ENCODE results near the gene CCL20. TPM values are rescaled to one million over a fixed set of nuclear protein-coding genes. Genes with fewer than 3 reads are reported as not detected.
"Not testable (repeated sequence)": the region's sequence is repeated elsewhere in the genome, so short reads cannot be mapped to it uniquely, and the experiment has no call there.

CCL20 gene
- total and polyA plus RNA-seq, 5 donors, result not detected

DNA sequence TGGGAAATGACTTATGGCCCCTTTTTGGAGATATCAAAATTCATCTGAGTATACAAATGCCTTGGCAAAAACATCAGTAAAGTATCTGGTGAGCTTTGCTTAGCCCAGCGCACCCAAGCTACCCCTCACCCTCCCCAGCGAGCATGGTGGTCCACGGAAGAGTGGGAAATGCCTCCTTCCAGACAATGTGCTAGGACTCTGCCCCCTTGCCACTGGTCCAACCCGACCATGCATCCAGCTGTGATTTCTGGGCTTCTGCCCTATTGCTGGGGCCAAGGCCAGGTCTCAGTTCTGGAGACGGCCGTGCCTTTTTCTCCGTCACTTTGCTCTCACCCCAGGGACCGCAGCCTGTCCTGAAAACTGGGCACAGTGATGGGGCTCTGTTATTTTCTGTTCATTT is 31.8 kb upstream of the CCL20 start:
- DNase-seq, result peak in 1 of 3 donors; percentile 66
- no peak overlapping the region for H3K4me3 ChIP-seq (ENCODE audit: low read length)
- 64% methylated on average over 8 of the region's 8 CpGs for WGBS
- intact Hi-C loops (cut with DNase I), result no loop called here
- H3K4me1 ChIP-seq (ENCODE audit: control insufficient read depth, insufficient read depth, low read length), result no peaks in the 10 kb centered on the region
- peak; percentile 16 to 71 for ATAC-seq
- no peak overlapping the region for H3K27ac ChIP-seq (ENCODE audit: low read length)
- no peaks in the 10 kb centered on the region for H3K27me3 ChIP-seq (ENCODE audit: control insufficient read depth, insufficient read depth)
- no peaks in the 10 kb centered on the region for H3K9me3 ChIP-seq (ENCODE audit: control insufficient read depth, low read length)

DNA sequence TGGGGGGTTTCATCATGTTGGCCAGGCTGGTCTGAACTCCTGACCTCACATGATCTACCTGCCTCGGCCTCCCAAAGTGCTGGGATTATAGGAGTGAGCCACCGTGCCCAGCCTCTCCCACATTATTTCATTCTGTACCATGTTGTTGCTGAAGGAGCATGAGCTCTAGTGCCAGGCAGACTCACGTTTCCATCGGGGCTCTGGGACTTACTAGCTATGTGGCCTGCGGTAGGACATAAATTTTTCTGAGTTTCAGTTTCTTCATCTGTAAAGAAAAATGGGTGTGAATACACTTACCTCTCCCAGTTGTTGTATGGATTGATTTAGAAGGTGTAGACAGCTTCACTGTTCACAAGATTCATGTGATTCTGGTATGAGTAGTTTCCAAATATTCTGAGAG is 30.8 kb upstream of the CCL20 start:
- Histone ChIP-seq H3K27ac (ENCODE audit: low read length) (no peak overlapping the region), H3K4me1 (ENCODE audit: control insufficient read depth, insufficient read depth, low read length) (no peaks in the 10 kb centered on the region), H3K9me3 (ENCODE audit: control insufficient read depth, low read length) (no peaks in the 10 kb centered on the region), H3K4me3 (ENCODE audit: low read length) (no peak overlapping the region), H3K27me3 (ENCODE audit: control insufficient read depth, insufficient read depth) (no peaks in the 10 kb centered on the region)
- ATAC-seq (no peak), DNase-seq (no peak)
- intact Hi-C loops (cut with DNase I), result no loop called here
- WGBS, result 89% methylated on average over 5 of the region's 5 CpGs

DNA sequence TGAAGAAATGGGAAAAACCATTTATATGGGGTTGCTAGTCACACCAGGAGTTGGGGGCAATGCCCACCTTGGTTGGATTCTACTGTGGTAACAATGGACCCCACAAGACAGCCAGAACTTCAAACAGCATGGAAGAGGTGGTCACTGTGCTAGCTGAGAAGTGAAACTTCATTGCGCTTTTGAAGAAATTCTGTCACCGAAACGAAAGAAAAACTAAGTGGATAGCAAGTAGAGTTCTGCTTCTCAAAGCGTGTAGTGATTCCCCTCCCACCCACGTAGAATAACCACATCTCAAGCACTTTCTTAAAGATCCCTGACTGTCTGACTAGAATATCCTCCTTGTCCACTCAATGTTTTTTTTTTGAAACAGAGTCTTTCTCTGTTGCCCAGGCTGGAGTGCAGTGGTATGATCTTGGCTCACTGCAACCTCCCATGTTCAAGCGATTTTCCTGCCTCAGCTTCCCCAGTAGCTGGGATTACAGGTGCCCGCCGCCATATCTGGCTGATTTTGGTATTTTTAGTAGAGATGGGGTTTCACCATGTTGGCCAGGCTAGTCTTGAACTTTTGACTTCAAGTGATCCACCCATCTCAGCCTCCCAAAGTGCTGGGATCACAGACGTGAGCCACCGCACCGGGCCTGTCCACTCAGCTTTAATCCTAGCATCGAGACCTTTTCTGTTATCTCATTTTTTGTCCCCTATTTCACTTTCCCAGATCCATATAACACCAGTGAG is 30.1 kb upstream of the CCL20 start:
- Histone ChIP-seq H3K27me3 (ENCODE audit: control insufficient read depth, insufficient read depth) (no peaks in the 10 kb centered on the region), H3K4me1 (ENCODE audit: control insufficient read depth, insufficient read depth, low read length) (no peaks in the 10 kb centered on the region), H3K9me3 (ENCODE audit: control insufficient read depth, low read length) (no peaks in the 10 kb centered on the region), H3K4me3 (ENCODE audit: low read length) (no peak overlapping the region), H3K27ac (ENCODE audit: low read length) (no peak overlapping the region)
- intact Hi-C loops (cut with DNase I), result no loop called here
- no peak for ATAC-seq
- no peak for DNase-seq
- 82% methylated on average over 12 of the region's 12 CpGs for WGBS

DNA sequence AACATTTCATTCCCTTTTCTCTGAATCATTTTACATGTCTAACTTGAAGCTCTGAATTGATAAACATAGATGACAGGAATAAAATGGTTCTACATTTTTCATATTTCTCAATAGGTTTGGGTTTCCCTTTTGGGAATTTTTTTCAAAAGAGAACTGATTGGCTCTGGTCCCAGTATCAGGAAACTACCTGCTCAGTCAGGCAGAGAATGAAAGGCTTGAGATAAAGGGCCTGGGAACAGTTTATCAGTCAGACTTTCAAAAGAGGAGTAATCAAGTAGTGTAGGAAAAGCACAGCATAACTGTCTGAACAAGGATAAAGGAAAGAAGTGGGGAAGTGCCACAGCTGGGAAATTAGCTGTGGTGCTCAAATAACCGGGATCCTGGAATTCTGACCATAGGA is 28.3 kb upstream of the CCL20 start:
- ATAC-seq (no peak), DNase-seq (no peak)
- intact Hi-C loops (cut with DNase I), result no loop called here
- no peaks in the 10 kb centered on the region for H3K27me3 ChIP-seq (ENCODE audit: control insufficient read depth, insufficient read depth)
- no peaks in the 10 kb centered on the region for H3K4me1 ChIP-seq (ENCODE audit: control insufficient read depth, insufficient read depth, low read length)
- no peak overlapping the region for H3K27ac ChIP-seq (ENCODE audit: low read length)
- 30% methylated on average over 1 of the region's 1 CpG for WGBS
- H3K9me3 ChIP-seq (ENCODE audit: control insufficient read depth, low read length), result no peaks in the 10 kb centered on the region
- no peak overlapping the region for H3K4me3 ChIP-seq (ENCODE audit: low read length)

DNA sequence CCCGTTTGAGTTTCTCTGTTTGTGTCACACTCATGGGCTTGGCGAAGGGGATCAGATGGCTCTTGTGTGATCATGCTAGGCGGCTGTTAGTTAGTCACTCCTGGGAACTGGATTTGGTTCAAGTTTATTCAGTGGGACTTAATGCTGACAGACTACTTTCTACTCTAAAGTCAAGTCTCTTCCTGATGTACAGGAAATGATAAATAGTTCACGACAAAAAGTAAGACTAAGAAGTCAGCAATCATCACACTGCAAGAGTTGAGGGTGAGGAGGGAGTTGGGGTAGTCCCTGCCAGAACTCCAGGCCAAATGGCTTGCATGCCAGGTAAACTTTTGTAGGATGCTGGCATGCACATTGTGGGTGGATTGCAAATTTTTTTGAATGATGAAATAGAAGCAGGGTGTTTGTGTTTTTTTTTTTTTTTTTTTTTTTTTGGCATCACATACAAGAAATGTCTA is 25.1 kb upstream of the CCL20 start:
- Histone ChIP-seq H3K9me3 (ENCODE audit: control insufficient read depth, low read length) (no peaks in the 10 kb centered on the region), H3K27me3 (ENCODE audit: control insufficient read depth, insufficient read depth) (no peaks in the 10 kb centered on the region), H3K4me3 (ENCODE audit: low read length) (no peak overlapping the region), H3K27ac (ENCODE audit: low read length) (no peak overlapping the region), H3K4me1 (ENCODE audit: control insufficient read depth, insufficient read depth, low read length) (no peaks in the 10 kb centered on the region)
- WGBS, result 66% methylated on average over 4 of the region's 4 CpGs
- intact Hi-C loops (cut with DNase I), result no loop called here
- DNase-seq (peak in 1 of 3 donors; percentile 56), ATAC-seq (peak in 1 of 2 donors; percentile 78)

DNA sequence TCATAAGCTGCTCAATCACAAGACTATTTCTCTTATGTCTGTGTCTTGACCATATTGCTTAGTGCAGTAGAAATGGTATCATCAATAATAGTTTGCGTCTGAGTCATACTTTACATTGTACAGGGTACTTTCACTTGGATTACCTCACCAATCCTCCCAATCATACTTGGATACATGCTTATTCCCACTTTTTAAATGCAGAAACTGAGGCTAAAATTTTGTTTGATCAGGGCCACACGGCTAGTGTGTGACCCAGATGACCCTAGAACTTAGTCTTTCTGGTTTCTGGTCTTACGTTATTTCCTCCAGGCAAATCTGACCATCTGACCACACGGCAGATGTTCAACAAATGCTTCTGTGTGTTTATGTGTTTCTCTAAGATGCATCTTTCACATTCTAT is 23.8 kb upstream of the CCL20 start:
- no peaks in the 10 kb centered on the region for H3K27me3 ChIP-seq (ENCODE audit: control insufficient read depth, insufficient read depth)
- 69% methylated on average over 4 of the region's 4 CpGs for WGBS
- H3K27ac ChIP-seq (ENCODE audit: low read length), result no peak overlapping the region
- H3K9me3 ChIP-seq (ENCODE audit: control insufficient read depth, low read length), result no peaks in the 10 kb centered on the region
- DNase-seq (no peak), ATAC-seq (no peak)
- no peaks in the 10 kb centered on the region for H3K4me1 ChIP-seq (ENCODE audit: control insufficient read depth, insufficient read depth, low read length)
- intact Hi-C loops (cut with DNase I), result no loop called here
- H3K4me3 ChIP-seq (ENCODE audit: low read length), result no peak overlapping the region

DNA sequence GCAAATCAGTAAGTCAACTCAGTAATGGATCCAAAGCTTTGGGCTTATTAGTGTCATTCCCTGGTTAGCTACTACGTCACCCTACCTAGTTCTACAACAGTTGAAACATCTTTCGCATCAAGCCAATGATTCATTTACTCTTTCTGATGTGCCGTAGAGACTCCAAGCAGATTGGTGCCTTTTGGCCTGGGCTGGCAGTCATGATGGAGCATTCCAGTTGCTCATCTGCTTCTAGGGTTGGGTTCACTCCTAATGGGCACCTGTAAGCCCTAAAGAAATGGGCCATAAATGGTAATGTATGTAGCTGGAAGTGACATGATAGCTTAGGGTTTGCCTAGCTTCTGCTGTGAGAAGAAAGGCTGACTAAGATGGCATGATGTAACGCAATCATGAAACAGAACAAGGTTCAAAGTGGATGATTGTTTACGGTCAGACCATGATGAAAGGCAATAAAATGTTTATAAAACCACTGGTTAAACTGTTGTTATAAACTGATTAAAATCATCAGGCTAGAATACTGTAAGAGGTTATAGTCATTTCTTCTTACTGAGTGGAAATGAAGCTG is 20.4 kb upstream of the CCL20 start:
- Histone ChIP-seq H3K27ac (ENCODE audit: low read length) (no peak overlapping the region), H3K4me1 (ENCODE audit: control insufficient read depth, insufficient read depth, low read length) (no peaks in the 10 kb centered on the region), H3K27me3 (ENCODE audit: control insufficient read depth, insufficient read depth) (no peaks in the 10 kb centered on the region), H3K4me3 (ENCODE audit: low read length) (no peak overlapping the region), H3K9me3 (ENCODE audit: control insufficient read depth, low read length) (no peaks in the 10 kb centered on the region)
- intact Hi-C loops (cut with DNase I), result no loop called here
- DNase-seq (no peak), ATAC-seq (no peak)
- WGBS, result 90% methylated on average over 5 of the region's 5 CpGs

DNA sequence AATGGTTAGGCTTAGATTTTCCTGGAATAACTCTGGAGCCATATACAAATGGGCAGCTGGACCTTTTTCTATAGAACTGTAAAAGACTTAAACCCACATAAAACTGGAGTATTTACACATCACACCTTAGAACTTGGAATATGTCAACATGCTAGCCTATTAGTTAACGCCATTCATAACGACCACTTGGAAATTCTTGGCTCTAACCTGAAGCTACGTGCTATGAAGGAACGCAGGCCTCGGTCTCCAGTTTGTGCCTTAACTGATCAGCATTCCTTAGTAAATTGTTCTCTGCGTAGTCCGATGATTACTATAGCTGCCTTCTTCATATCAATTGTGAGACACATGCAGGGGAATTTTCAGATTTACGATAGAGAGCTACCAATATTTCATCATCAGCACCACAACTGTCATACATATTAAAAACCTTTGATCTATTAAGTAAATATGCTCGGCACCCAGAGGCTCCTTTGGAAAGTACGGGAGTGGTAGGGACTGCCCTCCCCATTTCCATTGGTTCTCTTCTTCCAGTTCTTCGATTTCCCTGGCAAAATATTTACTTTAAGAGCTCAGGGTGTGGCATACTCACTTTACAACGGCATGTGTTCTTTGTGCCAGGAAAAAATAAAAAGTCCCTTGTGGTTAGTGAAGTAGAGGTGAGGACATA is 17.5 kb upstream of the CCL20 start:
- Histone ChIP-seq H3K4me3 (ENCODE audit: low read length) (no peak overlapping the region), H3K4me1 (ENCODE audit: control insufficient read depth, insufficient read depth, low read length) (no peaks in the 10 kb centered on the region), H3K9me3 (ENCODE audit: control insufficient read depth, low read length) (no peaks in the 10 kb centered on the region), H3K27me3 (ENCODE audit: control insufficient read depth, insufficient read depth) (no peaks in the 10 kb centered on the region), H3K27ac (ENCODE audit: low read length) (no peak overlapping the region)
- intact Hi-C loops (cut with DNase I), result no loop called here
- 76% methylated on average over 12 of the region's 12 CpGs for WGBS
- ATAC-seq (no peak), DNase-seq (no peak)

DNA sequence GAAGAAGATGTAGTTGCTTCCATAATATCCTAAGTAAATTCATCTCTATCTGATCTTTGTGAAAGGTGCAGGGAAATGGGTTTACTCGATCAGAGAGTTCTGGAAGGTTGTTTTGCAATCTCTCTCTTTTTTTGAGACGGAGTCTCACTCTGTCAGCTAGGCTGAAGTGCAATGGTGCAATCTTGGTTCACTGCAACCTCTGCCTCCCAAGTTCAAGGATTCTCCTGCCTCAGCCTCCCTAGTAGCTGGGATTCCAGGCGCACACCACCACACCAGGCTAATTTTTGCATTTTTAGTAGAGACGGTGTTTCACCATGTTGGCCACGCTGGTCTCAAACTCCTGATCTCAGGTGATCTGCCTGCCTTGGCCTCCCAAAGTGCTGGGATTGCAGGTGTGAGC is 16.9 kb upstream of the CCL20 start:
- H3K27ac ChIP-seq (ENCODE audit: low read length); intact Hi-C loops (cut with DNase I); ATAC-seq; DNase-seq; H3K9me3 ChIP-seq (ENCODE audit: control insufficient read depth, low read length); H3K27me3 ChIP-seq (ENCODE audit: control insufficient read depth, insufficient read depth); H3K4me1 ChIP-seq (ENCODE audit: control insufficient read depth, insufficient read depth, low read length); H3K4me3 ChIP-seq (ENCODE audit: low read length): not testable (repeated sequence)
- WGBS, result 90% methylated on average over 5 of the region's 5 CpGs

DNA sequence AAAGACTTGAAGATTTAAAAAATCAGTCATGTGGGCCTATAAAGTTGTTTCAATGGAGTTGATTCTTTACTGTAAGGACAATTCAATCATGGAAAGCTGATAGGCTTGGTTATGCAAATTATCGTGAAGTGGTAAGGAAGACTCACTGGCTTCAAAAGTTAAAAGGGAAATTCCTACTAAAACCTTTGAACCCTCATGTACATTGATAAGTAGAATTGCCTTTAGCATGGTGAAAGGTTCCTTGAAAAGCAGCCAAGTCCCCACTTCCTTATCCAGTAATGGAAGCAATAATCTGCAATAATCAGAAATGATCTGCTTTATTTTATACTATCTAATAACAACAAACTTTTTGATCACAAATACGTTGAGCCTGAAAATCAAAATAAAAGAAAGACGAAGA is 14.4 kb upstream of the CCL20 start:
- no peak for DNase-seq
- WGBS, result 48% methylated on average over 3 of the region's 3 CpGs
- Histone ChIP-seq H3K27me3 (ENCODE audit: control insufficient read depth, insufficient read depth) (no peaks in the 10 kb centered on the region), H3K4me1 (ENCODE audit: control insufficient read depth, insufficient read depth, low read length) (no peaks in the 10 kb centered on the region), H3K4me3 (ENCODE audit: low read length) (no peak overlapping the region), H3K27ac (ENCODE audit: low read length) (no peak overlapping the region), H3K9me3 (ENCODE audit: control insufficient read depth, low read length) (no peaks in the 10 kb centered on the region)
- intact Hi-C loops (cut with DNase I), result no loop called here
- ATAC-seq, result no peak

DNA sequence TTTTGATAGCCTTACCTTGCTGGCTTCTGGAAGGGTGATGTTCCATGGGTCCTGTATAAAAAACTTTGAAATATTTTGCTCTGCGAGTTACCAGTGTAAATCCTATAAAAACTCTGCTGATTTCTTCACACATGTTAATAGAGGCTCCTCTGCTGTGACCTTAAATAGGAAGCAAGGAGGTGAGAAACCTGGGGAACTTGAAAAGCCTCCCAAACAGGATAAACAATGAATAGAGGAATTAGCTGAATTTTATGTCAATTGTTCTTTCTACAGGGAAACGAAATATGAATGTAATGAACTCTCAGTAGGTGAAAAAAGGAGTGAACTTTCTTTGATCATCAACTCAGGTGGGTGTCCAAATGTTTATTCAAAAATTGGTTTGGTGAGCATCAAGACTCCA is 10.8 kb upstream of the CCL20 start:
- ATAC-seq, result no peak
- H3K9me3 ChIP-seq (ENCODE audit: control insufficient read depth, low read length), result no peaks in the 10 kb centered on the region
- 57% methylated on average over 2 of the region's 2 CpGs for WGBS
- DNase-seq, result no peak
- H3K4me3 ChIP-seq (ENCODE audit: low read length), result no peak overlapping the region
- H3K27ac ChIP-seq (ENCODE audit: low read length), result no peak overlapping the region
- intact Hi-C loops (cut with DNase I), result no loop called here
- no peaks in the 10 kb centered on the region for H3K27me3 ChIP-seq (ENCODE audit: control insufficient read depth, insufficient read depth)
- H3K4me1 ChIP-seq (ENCODE audit: control insufficient read depth, insufficient read depth, low read length), result no peaks in the 10 kb centered on the region
